Activated T-cell treated with anti-CD3 and anti-CD28 coated beads for 24 hours (primary cell): ENCODE measurements around the gene RPH3AL.

ENCODE experiments used
- DNase-seq: peaks from one replicate; pipeline ENCODE4 v3.0.0-alpha.2; 2020; ENCODE audit warnings: low read depth

The RPH3AL gene

GRCh38 chr17:300881-301280, 51.7 kb downstream of the RPH3AL start:
- DNase-seq: no peak

GRCh38 chr17:299546-299945, 53.1 kb downstream of the RPH3AL start:
- no peak for DNase-seq

- no peak for DNase-seq
Observed at GRCh38 chr17:298791-299450, 53.7 kb downstream of the RPH3AL start.

- no peak for DNase-seq
Observed at GRCh38 chr17:297758-298157, 54.8 kb downstream of the RPH3AL start.

- no peak for DNase-seq
Observed at GRCh38 chr17:296906-297690, 55.5 kb downstream of the RPH3AL start.

- no peak for DNase-seq
Observed at GRCh38 chr17:296379-296778, 56.2 kb downstream of the RPH3AL start.

- no peak for DNase-seq
Observed at GRCh38 chr17:292531-293382, 59.9 kb downstream of the RPH3AL start.

- DNase-seq: no peak
Observed at GRCh38 chr17:292016-292415, 60.6 kb downstream of the RPH3AL start.

- no peak for DNase-seq
Observed at GRCh38 chr17:291587-291986, 61.0 kb downstream of the RPH3AL start.

- no peak for DNase-seq
Observed at GRCh38 chr17:290626-291025, 62.0 kb downstream of the RPH3AL start.

- no peak for DNase-seq
Observed at GRCh38 chr17:290121-290521, 62.5 kb downstream of the RPH3AL start.

GRCh38 chr17:289409-289808, 63.2 kb downstream of the RPH3AL start:
- DNase-seq: no peak

GRCh38 chr17:288802-289356, 63.7 kb downstream of the RPH3AL start:
- no peak for DNase-seq

GRCh38 chr17:286571-286970, 66.0 kb downstream of the RPH3AL start:
- DNase-seq: no peak

GRCh38 chr17:285751-286422, 66.7 kb downstream of the RPH3AL start:
- DNase-seq: no peak

- DNase-seq: no peak
Observed at GRCh38 chr17:284676-285355, 67.8 kb downstream of the RPH3AL start.

- DNase-seq: no peak
Observed at GRCh38 chr17:283911-284675, 68.5 kb downstream of the RPH3AL start.

- DNase-seq: no peak
Observed at GRCh38 chr17:282912-283882, 69.4 kb downstream of the RPH3AL start.
